Medulla oblongata (tissue), 1 donor: ENCODE data around the gene GNRH2.
"Not testable (repeated sequence)": the region's sequence is repeated elsewhere in the genome, so short reads cannot be mapped to it uniquely, and the experiment has no call there.

Source experiments
- DNase-seq: peaks from one replicate; pipeline ENCODE4 v3.0.0-alpha.2; 2015; ENCODE audit errors: extremely low spot score

The GNRH2 gene

GRCh38 chr20:3072530-3073250, 29.3 kb downstream of the GNRH2 start:
- DNase-seq = no peak

- not testable (repeated sequence) for DNase-seq
Observed at GRCh38 chr20:3073251-3073643, 29.8 kb downstream of the GNRH2 start.

- DNase-seq = no peak
Observed at GRCh38 chr20:3074812-3075211, 31.4 kb downstream of the GNRH2 start.

GRCh38 chr20:3075315-3075714, 31.9 kb downstream of the GNRH2 start:
- DNase-seq = not testable (repeated sequence)

GRCh38 chr20:3077618-3078134, 34.3 kb downstream of the GNRH2 start:
- DNase-seq = no peak

- DNase-seq = peak; percentile 36
Observed at GRCh38 chr20:3080939-3081388, 37.5 kb downstream of the GNRH2 start.

GRCh38 chr20:3081641-3082040, 38.2 kb downstream of the GNRH2 start:
- no peak for DNase-seq

GRCh38 chr20:3082306-3082951, 39.0 kb downstream of the GNRH2 start:
- no peak for DNase-seq

- DNase-seq = no peak
Observed at GRCh38 chr20:3082955-3083952, 39.8 kb downstream of the GNRH2 start.

- DNase-seq = no peak
Observed at GRCh38 chr20:3084283-3084985, 41.0 kb downstream of the GNRH2 start, which contains the start of gene AVP. AVP (minus strand) TSS chr20:3084724; CDS start chr20:3084674, 50 bp downstream.

GRCh38 chr20:3084986-3085360, 41.6 kb downstream of the GNRH2 start:
- DNase-seq = no peak

GRCh38 chr20:3085571-3086072, 42.2 kb downstream of the GNRH2 start:
- DNase-seq = no peak

GRCh38 chr20:3088031-3088430, 44.6 kb downstream of the GNRH2 start:
- DNase-seq = no peak

GRCh38 chr20:3090565-3090964, 47.1 kb downstream of the GNRH2 start:
- DNase-seq = no peak

GRCh38 chr20:3092611-3093379, 49.4 kb downstream of the GNRH2 start:
- DNase-seq = no peak

- DNase-seq = no peak
Observed at GRCh38 chr20:3093861-3094361, 50.5 kb downstream of the GNRH2 start.

GRCh38 chr20:3094848-3095629, 51.6 kb downstream of the GNRH2 start:
- DNase-seq = no peak
